Upper lobe of left lung (tissue), 6 donors: ENCODE results near the gene SORCS1. TPM values are rescaled to one million over a fixed set of nuclear protein-coding genes. Genes with fewer than 3 reads are reported as not detected.

Experiments used
- ATAC-seq, 2 donors: fragments of 200-7000 bp; cut with Tn5 transposase; one replicate each; pipeline ENCODE4 v1.9.1; 2022; ENCODE audit warnings: mild to moderate bottlenecking in 2 of 2, moderate library complexity in 2 of 2; ENCODE audit not compliant: low FRiP score in 2 of 2
- DNase-seq, 2 donors: peaks; one replicate each; pipeline ENCODE4 v3.0.0-alpha.2; 2019 to 2020
- H3K27ac ChIP-seq, 4 donors: fragments of 200-600 bp; sonication (generic); one replicate each; pipeline ENCODE4 v1.5.1; 2016 to 2019
- H3K27me3 ChIP-seq, 4 donors: fragments of 200-600 bp; sonication (generic); one replicate each; pipeline ENCODE4 v1.5.1; 2017 to 2019
- H3K36me3 ChIP-seq, 4 donors: fragments of 200-600 bp; sonication (generic); one replicate each; pipeline ENCODE4 v1.5.1; 2016 to 2019
- H3K4me1 ChIP-seq, 4 donors: fragments of 200-600 bp; sonication (generic); one replicate each; pipeline ENCODE4 v1.5.1; 2018 to 2019
- H3K4me3 ChIP-seq, 4 donors: fragments of 200-600 bp; sonication (generic); one replicate each; pipeline ENCODE4 v1.5.1; 2017 to 2019; ENCODE audit warnings: mild to moderate bottlenecking in 2 of 4, moderate library complexity in 1 of 4
- H3K9me3 ChIP-seq, 4 donors: fragments of 200-600 bp; sonication (generic); one replicate each; pipeline ENCODE4 v1.5.1; 2018 to 2019
- CTCF ChIP-seq, 6 experiments: fragments of 450-650 bp in 4 of 6; fragments of 200-600 bp in 2 of 6; sonication (generic) in 2 of 6; IDR thresholded peaks; one replicate each; pipeline ENCODE4 v1.5.1; 2016 to 2019; ENCODE audit warnings: antibody characterized with exemption in 6 of 6
- EP300 ChIP-seq, 4 donors: sonication (generic); formaldehyde crosslinking; IDR thresholded peaks; one replicate each; pipeline ENCODE4 v1.5.1; 2017; ENCODE audit warnings: antibody characterized with exemption in 4 of 4, control low read depth in 2 of 4
- POLR2A ChIP-seq, 4 donors: fragments of 450-650 bp; IDR thresholded peaks; one replicate each; pipeline ENCODE4 v1.5.1; 2016 to 2017; ENCODE audit warnings: antibody characterized with exemption in 4 of 4, mild to moderate bottlenecking in 2 of 4
- POLR2AphosphoS5 ChIP-seq, 2 donors: sonication (generic); formaldehyde crosslinking; IDR thresholded peaks; one replicate each; pipeline ENCODE4 v1.5.1; 2017; ENCODE audit warnings: antibody characterized with exemption in 2 of 2
- WGBS, 2 donors: methylation state at CpG; one replicate each; pipeline ENCODE4 v1.1.5; 2017 to 2018; 5-methylcytosine and 5-hydroxymethylcytosine counted together
- total RNA-seq, 6 donors: library from RNA; depleted of rRNA in 4 of 6; stranded (reverse); fragments of >200 nt in 4 of 6; gene quantifications; one replicate each; pipeline versions ENCODE4 v1.1.0 to v1.2.1, GENCODE V29; 2016 to 2021
- donor health status: DM: no; HTN: no; CAD: no; lungs with moderate emphysema.
- donor health status: DM: no; HTN: yes; CAD: no; lungs with severe emphysema.

SORCS1 gene
- total RNA-seq, 6 donors from 2014 or later = 0.10 to 0.77 (median 0.10) TPM; not detected in 3

GRCh38 chr10:106987362-106987761 lies 177.1 kb downstream of the SORCS1 start:
- 65 to 73% methylated on average over 5 of the region's 5 CpGs for WGBS, 2 donors
- ATAC-seq (no peak), DNase-seq (no peak)
- Histone ChIP-seq H3K4me3 (no peak overlapping the region), H3K4me1 (no peaks in the 10 kb centered on the region), H3K27me3 (no peaks in the 10 kb centered on the region), H3K9me3 (no peaks in the 10 kb centered on the region), H3K27ac (no peak overlapping the region), H3K36me3 (no peaks in the 10 kb centered on the region)
- TF ChIP-seq POLR2A (IDR thresholded peaks at IDR 0.05) = no peak
- no peak for TF ChIP-seq CTCF (IDR thresholded peaks at IDR 0.05)
- no peak for TF ChIP-seq EP300 (IDR thresholded peaks at IDR 0.05)
- TF ChIP-seq POLR2AphosphoS5 (IDR thresholded peaks at IDR 0.05) = no peak

DNA sequence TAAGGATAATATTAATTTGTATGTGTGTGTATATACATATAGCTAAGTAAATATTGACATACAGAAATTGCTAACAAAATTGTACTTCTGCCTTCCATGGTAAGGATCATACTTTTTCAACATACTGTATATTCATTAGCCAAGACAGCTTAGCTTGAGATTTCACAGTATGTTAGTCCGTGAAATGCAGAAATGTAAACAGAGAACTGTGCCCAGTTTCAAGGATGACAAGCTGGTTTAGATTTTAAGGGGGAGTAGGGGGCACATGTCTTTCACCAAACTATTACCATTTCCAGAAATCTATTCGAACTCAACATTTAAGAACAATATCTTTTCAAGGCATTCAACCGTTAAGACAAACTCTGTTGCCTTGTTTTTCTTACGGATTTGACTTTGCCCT lies 182.2 kb downstream of the SORCS1 start:
- Histone ChIP-seq H3K4me1 (no peaks in the 10 kb centered on the region), H3K9me3 (no peaks in the 10 kb centered on the region), H3K27me3 (no peaks in the 10 kb centered on the region), H3K27ac (no peak overlapping the region), H3K36me3 (no peaks in the 10 kb centered on the region), H3K4me3 (no peak overlapping the region)
- DNase-seq (no peak), ATAC-seq (no peak)
- 47 to 60% methylated on average over 4 of the region's 4 CpGs for WGBS, 2 donors
- TF ChIP-seq POLR2AphosphoS5 (IDR thresholded peaks at IDR 0.05) = no peak
- TF ChIP-seq POLR2A (IDR thresholded peaks at IDR 0.05) = no peak
- TF ChIP-seq EP300 (IDR thresholded peaks at IDR 0.05) = no peak
- no peak for TF ChIP-seq CTCF (IDR thresholded peaks at IDR 0.05)

DNA sequence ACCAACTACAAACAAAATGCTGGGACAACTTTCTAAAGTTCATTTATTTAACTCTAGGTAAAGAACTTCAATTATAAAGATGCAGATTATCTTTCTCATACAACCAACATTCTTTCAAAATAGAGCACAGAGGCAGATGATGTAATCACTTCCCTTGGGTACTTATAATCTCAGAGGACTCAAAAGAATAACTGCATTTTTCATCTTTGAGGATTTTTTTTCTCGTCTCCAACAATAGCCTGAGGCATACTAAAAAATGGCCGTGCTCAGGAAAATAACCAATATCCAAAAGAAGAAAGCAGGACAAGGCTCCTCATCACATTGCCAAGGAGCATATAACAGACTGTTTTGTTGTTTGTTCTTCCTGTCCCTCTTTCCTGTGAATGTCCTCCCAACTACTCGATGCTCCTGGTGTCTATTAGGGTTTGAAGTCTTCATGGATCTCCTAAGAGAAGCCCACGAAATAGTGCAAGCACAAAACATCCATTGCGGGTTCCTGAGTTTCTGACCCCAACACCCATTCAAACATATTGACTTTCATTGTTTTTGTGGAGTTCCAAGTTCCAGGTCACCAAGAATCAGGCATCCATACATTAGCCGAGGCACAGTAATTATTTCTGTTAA lies 182.9 kb downstream of the SORCS1 start:
- DNase-seq (no peak), ATAC-seq (no peak)
- WGBS, 2 donors = 75% methylated on average over 6 of the region's 6 CpGs
- H3K36me3 ChIP-seq = no peaks in the 10 kb centered on the region
- H3K27me3 ChIP-seq = no peaks in the 10 kb centered on the region
- TF ChIP-seq POLR2A (IDR thresholded peaks at IDR 0.05) = no peak
- no peak for TF ChIP-seq CTCF (IDR thresholded peaks at IDR 0.05)
- no peak for TF ChIP-seq POLR2AphosphoS5 (IDR thresholded peaks at IDR 0.05)
- TF ChIP-seq EP300 (IDR thresholded peaks at IDR 0.05) = no peak
- no peaks in the 10 kb centered on the region for H3K9me3 ChIP-seq
- H3K4me3 ChIP-seq = no peak overlapping the region
- H3K27ac ChIP-seq = no peak overlapping the region
- H3K4me1 ChIP-seq = no peaks in the 10 kb centered on the region

- no peak for ATAC-seq
- H3K27ac ChIP-seq = no peak overlapping the region
- no peaks in the 10 kb centered on the region for H3K4me1 ChIP-seq
- WGBS, 2 donors = 51 to 52% methylated on average over 4 of the region's 4 CpGs
- H3K36me3 ChIP-seq = no peaks in the 10 kb centered on the region
- DNase-seq = no peak
- H3K9me3 ChIP-seq = no peaks in the 10 kb centered on the region
- no peaks in the 10 kb centered on the region for H3K27me3 ChIP-seq
- TF ChIP-seq CTCF (IDR thresholded peaks at IDR 0.05) (no peak), POLR2A (IDR thresholded peaks at IDR 0.05) (no peak), POLR2AphosphoS5 (IDR thresholded peaks at IDR 0.05) (no peak), EP300 (IDR thresholded peaks at IDR 0.05) (no peak)
- no peak overlapping the region for H3K4me3 ChIP-seq
Observed at GRCh38 chr10:106980495-106981451, 183.7 kb downstream of the SORCS1 start.
